HG03097 (cell line): Measurements from ENCODE around the gene ANXA6.

ENCODE experiments used
- ATAC-seq: cut with Tn5 transposase; IDR thresholded peaks from one replicate; pipeline ENCODE4 v1.9.1; 2021; ENCODE audit not compliant: unreplicated experiment, low FRiP score

The ANXA6 gene

GRCh38 chr5:151051066-151051930 is 106.3 kb downstream of the ANXA6 start:
- peak; percentile 68 for ATAC-seq
